ENCODE data around the gene ATAD3A.
"Not testable (repeated sequence)": the region's sequence is repeated elsewhere in the genome, so short reads cannot be mapped to it uniquely, and the experiment has no call there.

ATAD3A gene

GRCh38 chr1:1490633-1491230 lies 21.2 kb upstream of the ATAD3A start:
- Histone ChIP-seq H3K27me3 (ENCODE audit: insufficient read depth, low read depth, severe bottlenecking) (no peaks in the 10 kb centered on the region), H3K27ac (no peak overlapping the region), H3K36me3 (peaks cover 58% of the 10 kb centered on the region), H3K9me3 (ENCODE audit: severe bottlenecking) (peaks cover 3% of the 10 kb centered on the region), H3K4me3 (ENCODE audit: low read depth, low read length) (no peak overlapping the region)
- TF ChIP-seq, protein P1, sequence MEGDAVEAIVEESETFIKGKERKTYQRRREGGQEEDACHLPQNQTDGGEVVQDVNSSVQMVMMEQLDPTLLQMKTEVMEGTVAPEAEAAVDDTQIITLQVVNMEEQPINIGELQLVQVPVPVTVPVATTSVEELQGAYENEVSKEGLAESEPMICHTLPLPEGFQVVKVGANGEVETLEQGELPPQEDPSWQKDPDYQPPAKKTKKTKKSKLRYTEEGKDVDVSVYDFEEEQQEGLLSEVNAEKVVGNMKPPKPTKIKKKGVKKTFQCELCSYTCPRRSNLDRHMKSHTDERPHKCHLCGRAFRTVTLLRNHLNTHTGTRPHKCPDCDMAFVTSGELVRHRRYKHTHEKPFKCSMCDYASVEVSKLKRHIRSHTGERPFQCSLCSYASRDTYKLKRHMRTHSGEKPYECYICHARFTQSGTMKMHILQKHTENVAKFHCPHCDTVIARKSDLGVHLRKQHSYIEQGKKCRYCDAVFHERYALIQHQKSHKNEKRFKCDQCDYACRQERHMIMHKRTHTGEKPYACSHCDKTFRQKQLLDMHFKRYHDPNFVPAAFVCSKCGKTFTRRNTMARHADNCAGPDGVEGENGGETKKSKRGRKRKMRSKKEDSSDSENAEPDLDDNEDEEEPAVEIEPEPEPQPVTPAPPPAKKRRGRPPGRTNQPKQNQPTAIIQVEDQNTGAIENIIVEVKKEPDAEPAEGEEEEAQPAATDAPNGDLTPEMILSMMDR (IDR thresholded peaks at IDR 0.05; ENCODE audit: low read depth, low read length): no peak
- no peak for DNase-seq

DNA sequence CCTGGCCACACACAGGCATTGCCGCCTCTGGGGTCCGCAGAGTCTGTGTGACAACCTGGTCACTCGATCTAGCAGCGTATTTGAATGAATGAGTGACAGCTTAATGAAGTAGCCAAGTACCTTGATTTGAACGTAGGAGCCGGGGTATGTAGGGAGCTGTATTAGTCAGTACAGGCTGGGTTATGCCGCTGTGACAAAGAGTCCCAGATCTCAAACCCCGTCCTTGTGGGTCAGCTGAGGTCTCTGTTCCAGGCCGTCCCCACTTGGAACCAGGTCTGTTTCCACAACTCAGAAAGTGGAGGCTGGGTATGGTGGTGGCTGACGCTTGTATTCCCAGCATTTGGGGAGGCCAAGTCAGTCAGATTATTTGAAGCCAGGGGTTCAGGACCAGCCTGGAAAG lies 20.4 kb upstream of the ATAD3A start:
- Histone ChIP-seq H3K36me3 (peaks cover 63% of the 10 kb centered on the region), H3K4me3 (ENCODE audit: low read depth, low read length) (no peak overlapping the region), H3K27me3 (ENCODE audit: insufficient read depth, low read depth, severe bottlenecking) (no peaks in the 10 kb centered on the region), H3K27ac (no peak overlapping the region), H3K9me3 (ENCODE audit: severe bottlenecking) (peaks cover 3% of the 10 kb centered on the region)
- TF ChIP-seq, protein P1 (IDR thresholded peaks at IDR 0.05; ENCODE audit: low read depth, low read length): no peak
- DNase-seq: no peak

- H3K27ac ChIP-seq; H3K4me3 ChIP-seq (ENCODE audit: low read depth, low read length); H3K27me3 ChIP-seq (ENCODE audit: insufficient read depth, low read depth, severe bottlenecking); DNase-seq; H3K9me3 ChIP-seq (ENCODE audit: severe bottlenecking): not testable (repeated sequence)
- peaks cover 49% of the 10 kb centered on the region for H3K36me3 ChIP-seq
These were observed 17.7 kb upstream of the ATAD3A start for GRCh38 chr1:1494311-1494710.

GRCh38 chr1:1495461-1495975 lies 16.4 kb upstream of the ATAD3A start:
- H3K9me3 ChIP-seq (ENCODE audit: severe bottlenecking); H3K27ac ChIP-seq: not testable (repeated sequence)
- H3K36me3 ChIP-seq: peaks cover 37% of the 10 kb centered on the region

DNA sequence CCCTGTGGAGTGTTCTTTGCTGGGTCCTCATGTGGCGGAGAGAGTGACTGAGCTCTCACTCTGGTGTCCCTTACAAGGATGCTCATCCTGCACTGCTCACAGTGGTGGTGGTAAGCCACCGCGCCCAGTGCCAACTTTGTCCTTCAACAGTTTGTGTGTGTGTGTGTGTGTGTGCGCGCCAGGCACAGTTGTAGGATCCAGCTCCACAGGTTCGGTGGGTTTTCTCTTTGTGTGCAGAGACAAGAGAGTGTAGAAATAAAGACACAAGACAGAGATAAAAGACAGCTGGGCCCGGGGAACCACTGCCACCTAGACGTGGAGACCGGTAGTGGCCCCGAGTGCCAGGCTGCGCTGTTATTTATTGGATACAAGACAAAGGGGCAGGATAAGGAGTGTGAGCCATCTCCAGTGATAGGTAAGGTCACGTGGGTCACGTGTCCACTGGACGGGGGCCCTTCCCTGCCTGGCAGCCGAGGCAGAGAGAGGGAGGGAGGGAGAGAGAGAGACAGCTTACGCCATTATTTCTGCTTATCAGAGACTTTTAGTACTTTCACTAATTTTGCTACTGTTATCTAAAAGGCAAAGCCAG lies 7.1 kb upstream of the ATAD3A start:
- TF ChIP-seq, protein P1 (IDR thresholded peaks at IDR 0.05; ENCODE audit: low read depth, low read length): peak; percentile 58; the same call in 1 of the 2 replicates
- Histone ChIP-seq H3K27ac (peak overlapping the region; percentile 68), H3K4me3 (ENCODE audit: low read depth, low read length) (peak overlapping the region; percentile 26)
- peak; percentile 89 for DNase-seq
- not testable (repeated sequence) for H3K9me3 ChIP-seq (ENCODE audit: severe bottlenecking); H3K36me3 ChIP-seq; H3K27me3 ChIP-seq (ENCODE audit: insufficient read depth, low read depth, severe bottlenecking)

More at GRCh38 chr1:1495461-1495975, 16.4 kb upstream of the ATAD3A start:
- not testable (repeated sequence) for DNase-seq; H3K4me3 ChIP-seq (ENCODE audit: low read depth, low read length); H3K27me3 ChIP-seq (ENCODE audit: insufficient read depth, low read depth, severe bottlenecking)

DNA sequence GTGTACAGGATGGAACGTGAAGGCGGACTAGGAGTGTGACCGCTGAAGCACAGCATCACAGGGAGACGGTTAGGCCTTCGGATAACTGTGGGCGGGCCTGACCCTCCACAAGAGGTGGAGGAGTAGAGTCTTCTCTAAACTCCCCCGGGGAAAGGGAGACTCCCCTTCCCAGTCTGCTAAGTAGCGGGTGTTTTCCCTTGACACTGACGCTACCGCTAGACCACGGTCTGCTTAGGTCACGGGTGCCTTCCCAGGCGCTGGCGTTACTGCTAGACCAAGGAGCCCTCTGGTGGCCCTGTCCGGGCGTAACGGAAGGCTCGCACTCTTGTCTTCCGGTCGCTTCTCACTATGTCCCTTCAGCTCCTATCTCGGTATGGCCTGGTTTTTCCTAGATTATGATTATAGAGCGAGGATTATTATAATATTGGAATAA lies 6.6 kb upstream of the ATAD3A start:
- peak overlapping the region; percentile 71 for H3K27ac ChIP-seq
- TF ChIP-seq, protein P1 (IDR thresholded peaks at IDR 0.05; ENCODE audit: low read depth, low read length): peak; percentile 27; the same call in 1 of the 2 replicates
- not testable (repeated sequence) for H3K27me3 ChIP-seq (ENCODE audit: insufficient read depth, low read depth, severe bottlenecking); H3K36me3 ChIP-seq; H3K9me3 ChIP-seq (ENCODE audit: severe bottlenecking)
- peak overlapping the region; percentile 26 for H3K4me3 ChIP-seq (ENCODE audit: low read depth, low read length)
- peak; percentile 63 for DNase-seq

- not testable (repeated sequence) for H3K36me3 ChIP-seq; H3K9me3 ChIP-seq (ENCODE audit: severe bottlenecking); DNase-seq; H3K4me3 ChIP-seq (ENCODE audit: low read depth, low read length); H3K27me3 ChIP-seq (ENCODE audit: insufficient read depth, low read depth, severe bottlenecking)
- H3K27ac ChIP-seq: peak overlapping the region; percentile 71
These were observed 6.2 kb upstream of the ATAD3A start for GRCh38 chr1:1505801-1506200.
